A673 (cell line): ENCODE measurements around the gene HOXD3.

Experiments used
- EZH2 ChIP-seq: fragments of 200-600 bp; sonication (generic); IDR thresholded peaks from 2 replicates; pipeline ENCODE4 v1.6.1; 2017; ENCODE audit warnings: borderline replicate concordance, low read depth, mild to moderate bottlenecking, mixed read lengths, antibody characterized with exemption, low read length; ENCODE audit not compliant: poor library complexity, severe bottlenecking
- TF ChIP-seq, protein P1 (sequence below): fragments of 300-800, 200-600 bp; sonication (generic); conservative IDR thresholded peaks from 2 replicates; pipeline ENCODE4 v1.5.1; 2017; ENCODE audit warnings: low read depth, mild to moderate bottlenecking, antibody characterized with exemption, low read length, moderate library complexity, mixed read lengths

- TF ChIP-seq, protein P1, sequence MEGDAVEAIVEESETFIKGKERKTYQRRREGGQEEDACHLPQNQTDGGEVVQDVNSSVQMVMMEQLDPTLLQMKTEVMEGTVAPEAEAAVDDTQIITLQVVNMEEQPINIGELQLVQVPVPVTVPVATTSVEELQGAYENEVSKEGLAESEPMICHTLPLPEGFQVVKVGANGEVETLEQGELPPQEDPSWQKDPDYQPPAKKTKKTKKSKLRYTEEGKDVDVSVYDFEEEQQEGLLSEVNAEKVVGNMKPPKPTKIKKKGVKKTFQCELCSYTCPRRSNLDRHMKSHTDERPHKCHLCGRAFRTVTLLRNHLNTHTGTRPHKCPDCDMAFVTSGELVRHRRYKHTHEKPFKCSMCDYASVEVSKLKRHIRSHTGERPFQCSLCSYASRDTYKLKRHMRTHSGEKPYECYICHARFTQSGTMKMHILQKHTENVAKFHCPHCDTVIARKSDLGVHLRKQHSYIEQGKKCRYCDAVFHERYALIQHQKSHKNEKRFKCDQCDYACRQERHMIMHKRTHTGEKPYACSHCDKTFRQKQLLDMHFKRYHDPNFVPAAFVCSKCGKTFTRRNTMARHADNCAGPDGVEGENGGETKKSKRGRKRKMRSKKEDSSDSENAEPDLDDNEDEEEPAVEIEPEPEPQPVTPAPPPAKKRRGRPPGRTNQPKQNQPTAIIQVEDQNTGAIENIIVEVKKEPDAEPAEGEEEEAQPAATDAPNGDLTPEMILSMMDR, result no peak
- TF ChIP-seq EZH2, result no peak
These were observed at the start of gene HOXD3 for GRCh38 chr2:176156807-176157498.
